Calu3 (cell line): ENCODE results near the gene SDR42E1. TPM values are rescaled to one million over a fixed set of nuclear protein-coding genes. Genes with fewer than 3 reads are reported as not detected.

Source experiments
- BruUV-seq: library from RNA; stranded (reverse); fragments of 400-500 nt; replicated peaks from 2 replicates; lab custom pipeline; 2021; lab: Mats Ljungman, UMichigan
- CTCF ChIA-PET: fragments of 300-600 bp; sonication (Branson Sonifier 250); formaldehyde crosslinking; loops from one replicate; lab custom pipeline; 2022; ENCODE audit warnings: antibody characterized with exemption; lab: Charles Lee
- DNase-seq: peaks from one replicate; pipeline ENCODE4 v3.0.0; 2022
- H3K27ac Mint-ChIP-seq: one replicate; pipeline ENCODE4 v1.8.0; 2022; ENCODE audit warnings: mixed read lengths; ENCODE audit not compliant: unreplicated experiment
- H3K27me3 Mint-ChIP-seq: one replicate; pipeline ENCODE4 v1.8.0; 2022; ENCODE audit warnings: mixed read lengths; ENCODE audit not compliant: unreplicated experiment
- H3K36me3 Mint-ChIP-seq: one replicate; pipeline ENCODE4 v1.8.0; 2022; ENCODE audit warnings: mild to moderate bottlenecking, moderate library complexity, mixed read lengths; ENCODE audit not compliant: insufficient read depth, unreplicated experiment
- H3K4me1 Mint-ChIP-seq: one replicate; pipeline ENCODE4 v1.8.0; 2022; ENCODE audit warnings: mild to moderate bottlenecking, low read depth, mixed read lengths; ENCODE audit not compliant: unreplicated experiment
- H3K4me3 Mint-ChIP-seq: one replicate; pipeline ENCODE4 v1.8.0; 2022; ENCODE audit warnings: mild to moderate bottlenecking, low read depth, moderate library complexity, mixed read lengths; ENCODE audit not compliant: unreplicated experiment
- H3K9me3 Mint-ChIP-seq: one replicate; pipeline ENCODE4 v1.8.0; 2022; ENCODE audit warnings: low read depth, mixed read lengths; ENCODE audit not compliant: unreplicated experiment
- intact Hi-C: fragments of 100-400 bp; cut with micrococcal nuclease; formaldehyde crosslinking; loops from one replicate; pipeline ENCODE4 v1.10.0; 2022; ENCODE audit not compliant: unreplicated experiment
- total RNA-seq: library from RNA; stranded (reverse); gene quantifications from 2 replicates; pipeline ENCODE4 v1.2.3, GENCODE V29; 2022
- TF ChIP-seq, protein P1 (sequence below): fragments of 200-600 bp; IDR thresholded peaks from one replicate; pipeline ENCODE4 v1.8.0; 2022; ENCODE audit warnings: antibody characterized with exemption; ENCODE audit not compliant: unreplicated experiment

Gene SDR42E1
- total RNA-seq, 1 experiment from 2014 or later = 34.3 TPM

DNA sequence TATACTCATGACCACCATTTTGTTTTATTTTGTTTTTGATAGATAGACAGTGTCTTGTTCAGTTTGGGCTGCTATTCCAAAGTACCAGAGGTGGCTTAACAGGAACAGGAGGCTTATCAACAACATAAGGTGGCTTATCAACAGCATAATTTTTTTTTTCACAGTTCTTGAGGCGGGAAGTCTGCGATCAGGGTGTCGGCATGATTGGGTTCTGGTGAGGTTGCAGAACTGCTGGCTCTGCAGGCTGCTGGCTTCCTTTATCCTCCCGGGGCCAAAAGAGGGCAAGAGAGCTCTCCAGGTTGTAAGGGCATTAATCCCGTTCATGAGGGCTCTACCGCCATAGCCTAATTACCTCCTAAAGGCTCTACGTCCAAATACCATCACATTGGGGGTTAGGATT, 11.9 kb upstream of the SDR42E1 start:
- TF ChIP-seq, protein P1, sequence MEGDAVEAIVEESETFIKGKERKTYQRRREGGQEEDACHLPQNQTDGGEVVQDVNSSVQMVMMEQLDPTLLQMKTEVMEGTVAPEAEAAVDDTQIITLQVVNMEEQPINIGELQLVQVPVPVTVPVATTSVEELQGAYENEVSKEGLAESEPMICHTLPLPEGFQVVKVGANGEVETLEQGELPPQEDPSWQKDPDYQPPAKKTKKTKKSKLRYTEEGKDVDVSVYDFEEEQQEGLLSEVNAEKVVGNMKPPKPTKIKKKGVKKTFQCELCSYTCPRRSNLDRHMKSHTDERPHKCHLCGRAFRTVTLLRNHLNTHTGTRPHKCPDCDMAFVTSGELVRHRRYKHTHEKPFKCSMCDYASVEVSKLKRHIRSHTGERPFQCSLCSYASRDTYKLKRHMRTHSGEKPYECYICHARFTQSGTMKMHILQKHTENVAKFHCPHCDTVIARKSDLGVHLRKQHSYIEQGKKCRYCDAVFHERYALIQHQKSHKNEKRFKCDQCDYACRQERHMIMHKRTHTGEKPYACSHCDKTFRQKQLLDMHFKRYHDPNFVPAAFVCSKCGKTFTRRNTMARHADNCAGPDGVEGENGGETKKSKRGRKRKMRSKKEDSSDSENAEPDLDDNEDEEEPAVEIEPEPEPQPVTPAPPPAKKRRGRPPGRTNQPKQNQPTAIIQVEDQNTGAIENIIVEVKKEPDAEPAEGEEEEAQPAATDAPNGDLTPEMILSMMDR = no peak
- Mint-ChIP-seq H3K4me3 (no peak overlapping the region), H3K27ac (no peak overlapping the region), H3K4me1 (peaks cover 10% of the 10 kb centered on the region), H3K36me3 (no peaks in the 10 kb centered on the region), H3K9me3 (no peaks in the 10 kb centered on the region), H3K27me3 (peaks cover 20% of the 10 kb centered on the region)
- no peak for DNase-seq
- no TSS peak for BruUV-seq
- intact Hi-C loops = no loop called here
- CTCF ChIA-PET = no interaction called here

DNA sequence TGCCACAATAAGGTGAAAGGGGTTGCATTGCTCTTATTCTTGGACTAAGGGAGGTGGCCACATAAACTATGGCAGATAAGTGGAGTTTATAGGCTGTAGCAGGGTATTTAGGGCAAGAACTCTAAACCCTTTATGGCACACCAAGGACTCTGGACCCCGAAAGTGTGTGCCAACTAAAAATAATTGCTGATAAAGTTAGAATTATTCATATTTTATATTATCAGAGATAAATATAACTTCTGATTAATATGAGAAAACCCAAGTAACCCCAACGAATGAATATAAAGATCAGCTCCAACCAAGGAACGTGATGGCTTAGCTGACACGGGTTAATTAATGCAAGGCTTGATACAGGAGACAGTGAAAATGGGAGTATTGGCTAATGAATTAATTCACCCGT, 8.8 kb upstream of the SDR42E1 start:
- intact Hi-C loops = no loop called here
- Mint-ChIP-seq H3K9me3 (peaks cover 2% of the 10 kb centered on the region), H3K27me3 (peaks cover 20% of the 10 kb centered on the region), H3K36me3 (no peaks in the 10 kb centered on the region), H3K4me3 (no peak overlapping the region), H3K4me1 (peaks cover 18% of the 10 kb centered on the region), H3K27ac (no peak overlapping the region)
- DNase-seq = no peak
- no TSS peak for BruUV-seq
- TF ChIP-seq, protein P1 = no peak
- CTCF ChIA-PET = no interaction called here

DNA sequence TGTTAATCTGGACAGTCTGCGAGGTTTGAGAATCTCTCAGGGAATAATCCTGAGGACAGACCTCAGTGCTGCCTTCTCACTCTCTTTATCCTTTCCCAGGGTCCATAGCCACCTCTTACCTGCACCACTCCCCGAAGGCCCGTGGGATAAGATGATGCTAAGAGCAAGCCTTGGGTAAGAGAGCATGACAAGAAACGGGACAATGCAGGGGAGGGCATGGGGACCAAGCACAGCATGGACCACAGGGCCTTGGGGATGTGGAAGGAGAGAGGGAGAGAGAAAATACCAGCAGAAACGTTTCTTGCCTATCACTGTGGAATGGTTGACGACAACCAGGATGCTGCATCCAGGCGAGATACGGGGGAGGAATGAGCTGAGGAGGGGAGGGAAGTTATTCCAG, 8.3 kb upstream of the SDR42E1 start:
- H3K4me1 Mint-ChIP-seq = peaks cover 17% of the 10 kb centered on the region
- BruUV-seq = no TSS peak

DNA sequence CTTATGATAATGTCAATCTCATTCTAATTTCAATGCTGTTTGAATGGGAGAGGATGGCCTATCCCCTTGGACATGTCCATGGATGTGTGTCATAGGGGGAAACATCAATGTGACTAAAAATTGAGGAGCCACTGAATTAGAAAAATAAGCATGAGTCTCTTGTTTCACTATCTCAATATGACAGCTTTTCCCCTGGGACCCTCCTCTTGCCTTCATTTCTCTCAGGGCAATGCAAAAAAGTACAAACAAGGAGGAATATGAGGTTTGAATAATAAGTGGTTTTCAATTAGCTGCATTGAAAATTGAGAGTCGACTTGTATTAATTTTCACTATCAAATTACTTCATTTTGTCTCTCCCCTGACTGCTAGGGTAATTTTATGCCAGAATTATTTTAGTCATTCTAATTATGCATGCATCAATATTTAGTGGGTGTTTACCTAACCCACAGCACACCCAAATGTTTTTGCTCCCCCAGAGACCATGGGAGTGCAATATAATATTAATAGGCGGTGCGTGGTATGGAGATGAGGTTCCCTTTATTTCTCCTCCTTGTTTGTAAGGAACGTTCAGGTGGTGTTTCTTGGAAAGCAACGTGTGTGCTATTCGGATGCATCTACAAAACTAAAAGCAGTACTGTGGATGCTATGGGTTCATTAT, 6.8 kb upstream of the SDR42E1 start:
- peaks cover 9% of the 10 kb centered on the region for H3K4me1 Mint-ChIP-seq
- H3K27ac Mint-ChIP-seq = no peak overlapping the region
- CTCF ChIA-PET = interaction anchor here (2.5 kb wide), 1 partner anchor 212 kb away, joined by 7 read pairs; no protein-coding TSS in a partner anchor
- peaks cover 20% of the 10 kb centered on the region for H3K27me3 Mint-ChIP-seq
- no TSS peak for BruUV-seq
- intact Hi-C loops = no loop called here
- peaks cover 2% of the 10 kb centered on the region for H3K9me3 Mint-ChIP-seq
- H3K4me3 Mint-ChIP-seq = no peak overlapping the region
- no peak for DNase-seq
- TF ChIP-seq, protein P1 = no peak
- H3K36me3 Mint-ChIP-seq = no peaks in the 10 kb centered on the region

More for the DNA sequence above, 8.3 kb upstream of the SDR42E1 start:
- H3K4me3 Mint-ChIP-seq = no peak overlapping the region
- H3K27ac Mint-ChIP-seq = no peak overlapping the region
- TF ChIP-seq, protein P1 = no peak
- H3K27me3 Mint-ChIP-seq = peaks cover 20% of the 10 kb centered on the region
- CTCF ChIA-PET = no interaction called here
- H3K9me3 Mint-ChIP-seq = peaks cover 2% of the 10 kb centered on the region
- no peak for DNase-seq
- H3K36me3 Mint-ChIP-seq = no peaks in the 10 kb centered on the region
- intact Hi-C loops = no loop called here
